ENCODE data around the gene GGT7. TPM values are rescaled to one million over a fixed set of nuclear protein-coding genes. Genes with fewer than 3 reads are reported as not detected.

GGT7 gene
- total RNA-seq, 1 experiment from 2014 or later: 2.4 TPM

Other genes starting within 250 kb of the GGT7 start
- 28.9 and 36.2 TPM in 2 replicates for gene PIGU, start 195.8 kb downstream of the GGT7 start, total RNA-seq (2014; rRNA removed; shearing (Covaris generic))
- gene TP53INP2, start 168.5 kb downstream of the GGT7 start, total RNA-seq (2014; rRNA removed; shearing (Covaris generic)): 3.9 and 4.3 TPM in 2 replicates
- gene NCOA6, start 47.2 kb downstream of the GGT7 start, total RNA-seq (2014; rRNA removed; shearing (Covaris generic)): 8.5 and 12.5 TPM in 2 replicates
- gene ACSS2, start 3.8 kb upstream of the GGT7 start, total RNA-seq (2014; rRNA removed; shearing (Covaris generic)): 27.9 and 43.7 TPM in 2 replicates
- gene GSS, start 83.0 kb upstream of the GGT7 start, total RNA-seq (2014; rRNA removed; shearing (Covaris generic)): 80.8 and 88.6 TPM in 2 replicates
- 0.08 and 0.15 TPM in 2 replicates for gene MYH7B, start 83.0 kb upstream of the GGT7 start, total RNA-seq (2014; rRNA removed; shearing (Covaris generic))
- gene TRPC4AP, start 220.0 kb upstream of the GGT7 start, total RNA-seq (2014; rRNA removed; shearing (Covaris generic)): 54.6 and 57.2 TPM in 2 replicates